ENCODE data around the gene PDLIM3. TPM values are rescaled to one million over a fixed set of nuclear protein-coding genes. Genes with fewer than 3 reads are reported as not detected.

The PDLIM3 gene
- total and polyA plus RNA-seq, 9 of the 15 experiments (the other 6 are each of a cell fraction or from before 2014, with no cell fraction given): 0.06 TPM; not detected in 8

- Histone ChIP-seq H3K27me3 (ENCODE audit: control insufficient read depth in 2 of 2, insufficient read depth in 2 of 2, low read length in 2 of 2) (peaks cover 29 to 39% of the 10 kb centered on the region in 2 experiments), H4K20me1 (replicated peaks; ENCODE audit: control insufficient read depth, insufficient read depth, low read length) (no peaks in the 10 kb centered on the region), H3K9ac (ENCODE audit: insufficient read depth in 1 of 2, low read depth in 2 of 2, low read length in 2 of 2) (no peak overlapping the region), H3K27ac (ENCODE audit: extremely low read depth, low read depth, low read length) (no peak overlapping the region), H3K36me3 (ENCODE audit: control insufficient read depth, insufficient read depth, low read length) (no peaks in the 10 kb centered on the region), H3K9me3 (replicated peaks; ENCODE audit: control insufficient read depth, insufficient read depth, low read depth, low read length) (no peaks in the 10 kb centered on the region), H3K4me3 (no peak overlapping the region), H2AFZ (ENCODE audit: low read depth, low read length) (no peak overlapping the region), H3K4me2 (ENCODE audit: insufficient read depth, low read length) (no peak overlapping the region), H3K4me1 (replicated peaks in 1 of 2; ENCODE audit: control insufficient read depth in 2 of 2, insufficient read depth in 2 of 2, low read length in 2 of 2) (no peaks in the 10 kb centered on the region), H3K79me2 (ENCODE audit: control insufficient read depth, insufficient read depth, low read length) (no peaks in the 10 kb centered on the region), H3K9me1 (ENCODE audit: control insufficient read depth, insufficient read depth, low read length) (no peaks in the 10 kb centered on the region)
- 2% methylated on average over 4 of the region's 4 CpGs for WGBS (ENCODE audit: insufficient coverage, low coverage, missing lambda C conversion rate)
- no peak for DNase-seq (ENCODE audit: extremely low read depth in 1 of 4, low spot score in 3 of 4)
- CTCF ChIA-PET (ENCODE audit: low intra/inter-chr PET ratio): no interaction called here
- POLR2A ChIA-PET: no interaction called here
- no peak for FAIRE-seq
- intact Hi-C loops (cut with micrococcal nuclease): no loop called here
- no TSS peak for BruUV-seq (replicated peaks)
- in situ Hi-C loops (cut with MboI): no loop called here
- TF ChIP-seq MTA1 (IDR thresholded peaks at IDR 0.05; ENCODE audit: borderline replicate concordance): no peak
- TF ChIP-seq MAX (CRISPR knock-in tag; IDR thresholded peaks at IDR 0.05): no peak
- peak; percentile 91 for TF ChIP-seq CBX8 (IDR thresholded peaks at IDR 0.05; ENCODE audit: borderline replicate concordance, extremely low read depth, low read depth, low read length, poor library complexity, severe bottlenecking)
- TF ChIP-seq ZNF121 (CRISPR knock-in tag; conservative IDR thresholded peaks at IDR 0.05): no peak
- TF ChIP-seq ZNF551 (CRISPR knock-in tag; IDR thresholded peaks at IDR 0.05): no peak
- ATAC-seq: no peak
These were observed 20.1 kb downstream of the PDLIM3 start for GRCh38 chr4:185515248-185515647.

- Histone ChIP-seq H3K4me1 (replicated peaks in 1 of 2; ENCODE audit: control insufficient read depth in 2 of 2, insufficient read depth in 2 of 2, low read length in 2 of 2) (no peaks in the 10 kb centered on the region), H3K36me3 (ENCODE audit: control insufficient read depth, insufficient read depth, low read length) (no peaks in the 10 kb centered on the region), H3K9me3 (replicated peaks; ENCODE audit: control insufficient read depth, insufficient read depth, low read depth, low read length) (no peaks in the 10 kb centered on the region), H3K27me3 (ENCODE audit: control insufficient read depth in 2 of 2, insufficient read depth in 2 of 2, low read length in 2 of 2) (peaks cover 33 to 42% of the 10 kb centered on the region in 2 experiments), H3K9me1 (ENCODE audit: control insufficient read depth, insufficient read depth, low read length) (no peaks in the 10 kb centered on the region), H3K79me2 (ENCODE audit: control insufficient read depth, insufficient read depth, low read length) (no peaks in the 10 kb centered on the region), H3K27ac (ENCODE audit: extremely low read depth, low read depth, low read length) (no peak overlapping the region), H2AFZ (ENCODE audit: low read depth, low read length) (no peak overlapping the region), H4K20me1 (replicated peaks; ENCODE audit: control insufficient read depth, insufficient read depth, low read length) (no peaks in the 10 kb centered on the region), H3K4me3 (no peak overlapping the region), H3K9ac (ENCODE audit: insufficient read depth in 1 of 2, low read depth in 2 of 2, low read length in 2 of 2) (no peak overlapping the region), H3K4me2 (ENCODE audit: insufficient read depth, low read length) (no peak overlapping the region)
- in situ Hi-C loops (cut with MboI) (no loop called here), intact Hi-C loops (cut with micrococcal nuclease) (no loop called here)
- ATAC-seq (no peak), DNase-seq (ENCODE audit: extremely low read depth in 1 of 4, low spot score in 3 of 4) (no peak), FAIRE-seq (no peak)
- TF ChIP-seq CBX2 (IDR thresholded peaks at IDR 0.05; ENCODE audit: insufficient read depth, low read length, poor library complexity, severe bottlenecking) (peak; percentile 87), CBX8 (IDR thresholded peaks at IDR 0.05; ENCODE audit: borderline replicate concordance, extremely low read depth, low read depth, low read length, poor library complexity, severe bottlenecking) (peak; percentile 78), FOS (IDR thresholded peaks at IDR 0.05; ENCODE audit: extremely low read depth, insufficient read length) (no peak), RNF2 (IDR thresholded peaks at IDR 0.05) (peak; percentile 7; the same call in 1 of the 2 replicates)
- CTCF ChIA-PET (ENCODE audit: low intra/inter-chr PET ratio): no interaction called here
- no TSS peak for BruUV-seq (replicated peaks)
- POLR2A ChIA-PET: interaction anchor here (0.8 to 0.9 kb wide), 2 partner anchors 15 to 190 kb away, joined by 3 read pairs; no protein-coding TSS in a partner anchor
- WGBS (ENCODE audit: insufficient coverage, low coverage, missing lambda C conversion rate): 1% methylated on average over 17 of the region's 17 CpGs
These were observed 21.1 kb downstream of the PDLIM3 start for GRCh38 chr4:185514182-185514697.

Data from K562 (cell line).